GM19099 (cell line): ENCODE data around the gene OPRD1.

Experiments used
- POLR2A ChIP-seq: IDR thresholded peaks from 3 replicates; pipeline ENCODE4 v1.6.1; 2011; ENCODE audit warnings: low read depth; ENCODE audit not compliant: insufficient read length; ENCODE audit errors: extremely low read depth

OPRD1 gene

GRCh38 chr1:28822799-28823198, 10.8 kb downstream of the OPRD1 start:
- no peak for TF ChIP-seq POLR2A

- TF ChIP-seq POLR2A = no peak
Observed at GRCh38 chr1:28830814-28831213, 18.8 kb downstream of the OPRD1 start.

- no peak for TF ChIP-seq POLR2A
Observed at GRCh38 chr1:28832966-28833365, 21.0 kb downstream of the OPRD1 start.

GRCh38 chr1:28833381-28833780, 21.4 kb downstream of the OPRD1 start:
- TF ChIP-seq POLR2A = no peak

GRCh38 chr1:28835237-28835650, 23.3 kb downstream of the OPRD1 start:
- TF ChIP-seq POLR2A = no peak

- TF ChIP-seq POLR2A = no peak
Observed at GRCh38 chr1:28836421-28836956, 24.5 kb downstream of the OPRD1 start.

- TF ChIP-seq POLR2A = no peak
Observed at GRCh38 chr1:28840928-28841544, 29.1 kb downstream of the OPRD1 start.

GRCh38 chr1:28845786-28846543, 34.0 kb downstream of the OPRD1 start:
- TF ChIP-seq POLR2A = no peak

- no peak for TF ChIP-seq POLR2A
Observed at GRCh38 chr1:28848416-28848815, 36.4 kb downstream of the OPRD1 start.

GRCh38 chr1:28853093-28853742, 41.2 kb downstream of the OPRD1 start:
- no peak for TF ChIP-seq POLR2A

GRCh38 chr1:28855046-28855445, 43.1 kb downstream of the OPRD1 start:
- TF ChIP-seq POLR2A = no peak

GRCh38 chr1:28855469-28855951, 43.5 kb downstream of the OPRD1 start:
- no peak for TF ChIP-seq POLR2A

GRCh38 chr1:28855969-28856368, 44.0 kb downstream of the OPRD1 start:
- no peak for TF ChIP-seq POLR2A

GRCh38 chr1:28860332-28861073, 48.5 kb downstream of the OPRD1 start:
- TF ChIP-seq POLR2A = no peak
